ENCODE results near the gene LGMN.

The LGMN gene

DNA sequence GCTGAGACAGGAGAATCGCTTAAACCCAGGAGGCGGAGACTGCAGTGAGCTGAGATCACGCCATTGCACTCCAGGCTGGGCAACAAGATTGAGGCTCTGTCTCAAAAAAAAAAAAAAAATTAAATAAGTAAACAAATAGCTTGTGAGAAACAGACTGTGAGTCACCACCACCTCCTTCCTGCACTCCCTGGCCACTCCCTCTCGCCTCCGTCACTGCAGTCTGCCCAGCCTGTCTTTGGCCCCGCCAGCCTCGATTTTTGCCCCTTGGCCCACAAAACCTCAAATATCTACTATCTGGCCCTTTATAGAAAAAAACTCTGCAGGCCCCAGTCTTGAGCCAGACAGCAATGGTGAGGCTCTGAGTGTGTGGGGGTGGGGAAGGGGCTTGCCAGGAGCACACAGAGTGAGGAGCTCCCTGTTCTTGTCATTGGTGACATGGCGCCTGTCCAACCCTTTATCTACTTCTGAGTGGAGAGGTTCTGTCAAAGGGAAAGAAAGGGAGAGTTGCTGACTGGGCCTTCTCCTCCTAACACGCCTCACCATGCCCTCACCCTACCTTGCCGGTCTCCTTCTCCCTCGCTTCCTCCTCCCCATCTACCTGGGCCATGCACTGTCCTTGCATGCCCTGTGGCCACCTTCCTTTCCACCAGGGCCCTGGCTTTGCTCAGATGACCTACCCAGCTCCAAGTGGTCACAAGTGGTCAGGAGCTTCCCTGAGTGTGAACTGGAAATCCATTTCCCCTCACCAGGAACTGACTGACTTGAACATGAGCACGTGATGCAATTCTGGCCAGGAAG, 22.1 kb downstream of the LGMN start:
- no peak for DNase-seq (ENCODE audit: low read depth, low spot score)

DNA sequence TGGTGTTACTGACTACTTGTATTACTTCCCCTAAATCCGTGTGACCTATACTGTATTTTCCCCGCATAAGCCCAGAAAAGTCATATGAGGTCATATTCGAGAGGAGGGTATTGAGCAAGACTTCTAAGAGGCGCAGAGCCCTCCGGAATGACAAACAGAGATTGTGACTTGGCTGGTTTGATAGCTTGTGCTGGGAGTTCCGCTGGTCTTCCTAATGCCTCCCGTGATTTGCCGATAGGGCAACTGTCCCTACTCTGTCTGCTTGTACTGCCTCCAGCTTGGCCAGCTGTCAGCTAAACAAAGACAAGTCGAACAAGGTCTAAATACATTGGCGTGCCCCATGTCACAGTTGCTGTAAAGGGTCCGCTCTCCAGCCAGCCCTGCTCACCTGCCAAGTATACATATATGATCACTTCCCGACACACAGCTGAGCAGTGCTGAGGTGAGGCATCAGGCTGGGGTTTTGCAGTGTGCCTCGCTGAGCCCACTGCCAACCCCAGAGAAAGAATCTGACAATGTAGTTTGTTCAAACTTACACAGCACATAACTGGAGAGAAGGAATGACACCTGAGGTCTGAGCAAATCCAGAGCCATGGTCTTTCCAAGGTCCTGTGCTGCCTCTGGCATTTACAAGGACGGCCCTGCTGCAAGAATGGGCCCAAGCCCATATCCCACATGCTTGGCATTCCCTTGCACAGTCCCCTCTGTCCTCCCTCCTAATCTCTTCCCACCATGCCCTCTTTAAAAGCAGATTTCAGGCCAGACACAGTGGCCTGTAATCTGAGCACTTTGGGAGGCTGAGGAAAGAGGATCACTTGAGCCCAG, 23.7 kb downstream of the LGMN start:
- no peak for DNase-seq (ENCODE audit: low read depth, low spot score)

DNA sequence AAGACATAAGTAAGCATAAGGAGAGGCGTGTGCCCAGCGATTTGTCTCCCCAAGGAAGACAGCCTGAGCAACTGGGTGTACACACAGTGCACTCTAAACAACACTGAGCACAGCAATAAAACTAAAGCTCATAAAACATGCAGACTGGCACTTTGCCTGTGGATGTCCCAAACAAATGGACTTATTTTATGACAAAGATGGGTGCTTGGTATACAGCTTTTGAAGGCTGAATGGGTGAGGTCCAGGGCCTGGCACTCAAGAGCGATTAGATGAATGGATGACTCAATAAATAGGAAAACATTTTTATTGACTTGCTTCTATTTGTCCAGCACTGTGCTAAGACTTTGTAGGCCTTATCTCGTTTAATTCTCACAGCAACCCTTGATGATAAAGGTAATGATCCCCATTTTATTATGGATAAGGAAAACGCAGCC, 28.5 kb downstream of the LGMN start:
- no peak for DNase-seq (ENCODE audit: low read depth, low spot score)

DNA sequence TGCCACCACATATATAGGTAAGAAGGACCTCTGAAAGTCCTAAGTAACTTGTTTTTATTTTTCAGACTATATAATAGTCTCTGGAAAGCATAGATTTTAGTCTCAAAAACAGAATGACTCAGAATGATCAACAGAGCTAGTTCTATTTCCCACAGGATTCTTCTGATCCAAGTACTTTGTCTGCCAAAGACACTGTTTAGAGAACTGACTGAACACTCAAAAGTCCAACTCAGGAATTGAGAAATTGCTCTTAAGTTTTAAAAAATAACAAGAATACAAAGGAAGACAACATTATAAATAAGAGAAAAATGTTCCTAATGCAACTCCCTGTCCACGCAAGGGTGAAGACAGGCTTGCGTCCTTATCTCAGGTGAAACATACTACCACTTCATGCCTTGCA, 29.0 kb downstream of the LGMN start:
- no peak for DNase-seq (ENCODE audit: low read depth, low spot score)

DNA sequence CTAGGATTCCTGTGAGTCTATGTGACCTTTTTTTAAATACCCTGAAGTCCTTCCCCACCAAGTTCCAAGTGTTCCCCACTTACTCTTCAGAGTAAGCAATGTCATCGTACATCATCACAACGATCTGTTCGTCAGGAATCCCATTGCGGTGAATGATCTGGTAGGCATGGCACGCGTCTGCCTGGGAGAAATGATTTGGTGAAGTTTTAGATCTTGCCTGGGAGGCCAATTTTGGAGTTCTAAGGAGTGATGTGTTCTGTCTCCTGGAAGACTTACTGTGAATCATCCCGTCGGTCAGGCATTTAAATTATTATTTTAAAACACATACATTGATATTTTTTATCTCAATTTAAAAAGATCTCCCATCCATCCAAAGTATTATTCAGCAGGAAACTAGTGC, 29.8 kb downstream of the LGMN start:
- no peak for DNase-seq (ENCODE audit: low read depth, low spot score)

DNA sequence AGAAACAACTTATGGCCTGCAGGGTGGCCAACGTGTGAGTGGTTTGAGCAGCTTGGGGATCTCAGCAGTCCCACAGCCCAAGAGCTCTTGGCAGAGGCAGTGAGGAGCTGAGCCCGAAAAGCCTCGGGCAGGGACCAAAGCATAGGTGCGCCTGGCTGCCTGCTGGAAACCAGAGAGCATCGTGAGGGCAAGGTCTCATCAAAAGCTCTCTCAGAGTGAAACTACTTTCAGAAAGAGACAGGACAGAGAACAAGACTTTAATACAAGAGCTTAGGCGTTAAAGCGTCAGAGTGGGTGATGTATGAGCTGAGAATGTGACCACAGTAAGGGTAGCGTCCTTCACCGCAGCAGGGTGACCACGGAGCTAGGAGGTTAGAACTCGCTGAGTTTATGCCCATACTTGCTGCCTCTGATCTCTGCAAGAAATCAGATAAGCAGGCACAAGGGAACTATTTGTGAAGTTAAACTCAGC, 30.8 kb downstream of the LGMN start:
- DNase-seq (ENCODE audit: low read depth, low spot score) = no peak

DNA sequence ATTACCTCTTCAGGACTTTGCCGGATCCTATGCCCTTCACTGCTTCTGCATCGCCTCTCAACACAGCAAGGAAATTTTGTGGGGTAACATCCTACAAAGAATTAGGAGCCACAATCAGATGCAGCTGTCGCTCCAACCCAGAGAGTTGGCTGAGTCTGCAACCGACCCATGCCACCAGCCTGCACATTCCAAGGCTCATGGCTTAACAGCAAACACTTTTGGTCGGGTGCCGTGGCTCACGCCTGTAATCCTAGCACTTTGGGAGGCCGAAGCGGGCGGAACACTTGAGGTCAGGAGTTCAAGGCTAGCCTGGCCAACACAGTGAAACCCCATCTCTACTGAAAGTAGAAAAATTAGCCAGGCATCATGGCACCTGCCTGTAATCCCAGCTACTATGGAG, 32.3 kb downstream of the LGMN start:
- no peak for DNase-seq (ENCODE audit: low read depth, low spot score)

DNA sequence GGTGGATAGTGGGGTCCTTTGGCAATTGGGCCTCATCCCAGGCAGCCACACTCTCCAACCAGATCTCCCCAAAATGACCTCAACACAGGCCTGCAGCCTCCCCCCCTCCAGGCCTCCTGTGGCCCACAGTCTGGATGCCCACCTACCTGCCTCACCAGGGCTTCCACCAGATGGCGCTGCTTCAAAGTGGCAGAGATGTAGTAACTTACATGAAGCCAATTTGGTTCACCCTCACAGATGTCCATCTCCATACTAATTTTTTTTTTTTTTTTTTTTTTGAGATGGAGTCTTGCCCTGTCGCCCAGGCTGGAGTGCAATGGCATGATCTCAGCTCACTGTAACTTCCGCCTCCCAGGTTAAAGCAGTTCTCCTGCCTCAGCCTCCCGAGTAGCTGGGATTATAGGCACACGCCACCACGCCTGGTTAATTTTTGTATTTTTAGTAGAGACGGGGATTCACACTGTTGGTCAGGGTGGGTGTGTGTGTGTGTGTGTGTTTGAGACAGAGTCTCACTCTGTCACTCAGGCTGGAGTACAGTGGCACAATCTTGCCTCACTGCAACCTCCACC, 33.6 kb downstream of the LGMN start:
- peak; percentile 24 for DNase-seq (ENCODE audit: low read depth, low spot score)

DNA sequence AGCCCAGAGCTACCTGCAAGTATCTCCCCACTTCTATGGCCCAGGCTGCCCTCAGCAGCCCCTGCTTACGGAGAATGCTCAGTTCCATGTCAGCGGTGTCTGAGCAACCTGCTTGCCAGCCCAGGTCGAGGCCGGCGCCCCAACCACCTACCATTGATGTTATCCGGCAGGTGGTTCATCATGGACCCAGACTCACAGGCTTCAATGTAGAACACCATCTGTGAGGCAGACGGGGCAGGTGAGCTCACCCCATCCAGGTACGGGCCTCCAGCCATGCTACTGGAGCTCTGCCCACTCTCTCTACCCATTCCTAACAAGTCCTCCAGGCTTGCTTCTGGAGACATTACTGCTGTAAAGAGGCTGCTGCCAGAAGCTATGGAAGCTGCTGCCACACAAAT, 35.8 kb downstream of the LGMN start:
- no peak for DNase-seq (ENCODE audit: low read depth, low spot score)

DNA sequence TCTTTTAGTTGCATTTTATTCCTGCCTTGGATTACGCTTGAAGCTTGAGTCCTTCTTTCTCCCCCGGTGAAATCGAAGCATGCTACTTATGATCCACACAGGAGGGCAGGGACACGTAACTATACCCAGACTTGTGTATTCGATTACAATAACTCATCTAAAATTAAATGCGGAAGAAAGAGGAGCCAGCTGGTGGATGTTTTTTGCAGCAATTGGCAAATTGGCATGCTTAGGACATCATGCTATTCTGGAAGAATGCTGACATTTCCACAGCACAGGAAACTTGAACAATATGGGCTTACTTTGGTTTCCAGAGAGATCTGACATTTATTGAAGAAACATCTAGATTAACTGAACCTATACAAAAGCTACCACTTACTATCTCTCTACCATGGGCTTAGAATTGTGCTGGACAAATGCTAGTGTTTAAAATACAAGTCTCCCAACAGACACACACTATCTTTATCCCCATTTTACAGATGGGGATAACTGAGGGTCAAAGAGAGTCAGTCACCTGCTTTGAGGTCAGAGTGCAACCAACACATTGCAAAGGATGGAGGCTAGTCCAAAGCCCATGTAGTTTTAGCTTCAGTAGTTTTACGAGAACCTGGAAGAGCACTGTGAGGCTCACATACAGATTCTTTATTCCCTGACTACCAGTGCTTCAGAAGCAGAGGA, 36.3 kb downstream of the LGMN start:
- no peak for DNase-seq (ENCODE audit: low read depth, low spot score)

DNA sequence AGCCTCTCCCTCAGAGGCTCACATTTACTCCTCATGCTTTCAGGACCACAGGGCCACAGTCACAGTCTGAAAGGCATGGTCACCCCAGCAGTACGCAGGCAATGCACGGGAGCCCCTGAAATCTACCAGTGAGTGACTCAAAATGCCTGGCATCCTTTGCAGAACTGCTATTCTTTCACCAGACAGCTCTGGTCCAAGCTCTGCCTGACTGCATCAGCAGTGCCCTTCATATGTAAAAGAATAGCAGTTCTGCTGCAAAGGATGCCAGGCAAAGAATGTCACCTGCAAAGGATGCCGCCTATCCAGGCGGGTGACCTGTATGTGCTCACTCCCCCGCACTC, 38.5 kb downstream of the LGMN start:
- DNase-seq (ENCODE audit: low read depth, low spot score) = no peak

DNA sequence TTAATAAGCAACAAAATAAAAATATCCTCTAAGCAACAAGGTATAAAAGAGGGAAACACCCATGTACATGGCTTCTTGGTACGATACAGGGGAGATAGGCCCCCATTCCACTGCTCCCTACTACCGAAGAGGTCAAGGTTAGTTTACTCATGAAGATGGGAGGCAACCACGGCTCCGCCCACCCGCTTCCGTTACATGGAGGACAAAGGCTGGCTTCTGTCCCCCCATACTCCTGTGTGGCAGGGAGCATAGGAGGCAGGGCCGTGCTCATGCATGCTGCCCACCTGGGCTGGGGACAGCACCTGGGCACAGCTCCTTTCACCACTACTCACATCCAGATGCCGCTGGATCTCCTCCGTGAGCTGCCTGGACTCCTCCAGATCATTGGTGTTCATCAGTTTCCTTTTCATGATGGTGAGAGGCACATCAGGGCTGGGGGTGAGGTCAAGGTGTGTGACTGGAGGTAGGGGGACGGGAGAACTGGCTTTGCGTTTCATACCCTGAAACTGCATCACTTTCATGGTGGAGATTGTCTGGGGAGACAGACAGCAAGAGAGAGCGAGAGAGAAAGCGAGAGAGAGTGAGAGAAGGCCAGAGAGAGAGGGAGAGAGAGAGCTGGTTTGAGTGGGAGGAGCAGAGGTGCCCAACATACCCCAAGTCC, 39.0 kb downstream of the LGMN start:
- no peak for DNase-seq (ENCODE audit: low read depth, low spot score)

DNA sequence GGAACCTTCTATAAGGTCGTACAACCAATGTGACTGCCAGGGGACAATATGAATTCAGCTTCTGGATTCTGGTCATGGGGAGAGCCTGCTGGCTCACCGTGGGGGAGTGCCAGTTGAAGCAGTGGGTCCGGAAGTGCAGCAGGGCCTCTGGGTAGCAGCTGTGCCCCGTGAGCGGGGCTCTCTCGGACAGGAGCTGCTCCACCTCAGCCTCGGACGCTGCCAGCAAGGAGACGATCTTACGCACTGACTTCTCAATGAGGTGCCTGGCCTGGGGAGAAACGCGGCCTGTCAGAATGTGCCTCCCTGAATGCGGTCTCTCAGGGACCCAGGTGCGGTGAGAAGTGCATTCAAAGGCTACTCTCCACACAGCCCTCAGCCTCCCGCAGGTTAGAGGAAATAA, 42.0 kb downstream of the LGMN start:
- DNase-seq (ENCODE audit: low read depth, low spot score) = no peak

DNA sequence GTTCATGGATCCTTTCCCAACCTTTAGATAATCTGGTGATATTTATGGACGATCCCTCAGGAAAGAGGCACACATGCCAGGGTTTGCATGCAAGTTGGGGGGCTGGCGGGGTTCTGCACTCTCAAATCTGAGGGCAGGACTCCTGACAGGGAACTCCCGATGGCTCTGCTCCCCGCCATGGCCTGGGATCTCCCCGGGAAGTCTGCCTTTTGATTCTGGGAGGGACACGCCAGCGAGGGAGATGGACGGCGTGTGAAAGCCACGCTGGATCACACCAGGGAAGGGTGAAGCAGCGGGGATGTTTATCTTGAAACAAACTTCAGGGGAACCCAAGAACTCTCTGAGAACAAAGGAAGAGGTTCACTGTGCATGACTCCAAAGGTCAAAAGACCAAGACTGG, 43.6 kb downstream of the LGMN start:
- DNase-seq (ENCODE audit: low read depth, low spot score) = no peak

DNA sequence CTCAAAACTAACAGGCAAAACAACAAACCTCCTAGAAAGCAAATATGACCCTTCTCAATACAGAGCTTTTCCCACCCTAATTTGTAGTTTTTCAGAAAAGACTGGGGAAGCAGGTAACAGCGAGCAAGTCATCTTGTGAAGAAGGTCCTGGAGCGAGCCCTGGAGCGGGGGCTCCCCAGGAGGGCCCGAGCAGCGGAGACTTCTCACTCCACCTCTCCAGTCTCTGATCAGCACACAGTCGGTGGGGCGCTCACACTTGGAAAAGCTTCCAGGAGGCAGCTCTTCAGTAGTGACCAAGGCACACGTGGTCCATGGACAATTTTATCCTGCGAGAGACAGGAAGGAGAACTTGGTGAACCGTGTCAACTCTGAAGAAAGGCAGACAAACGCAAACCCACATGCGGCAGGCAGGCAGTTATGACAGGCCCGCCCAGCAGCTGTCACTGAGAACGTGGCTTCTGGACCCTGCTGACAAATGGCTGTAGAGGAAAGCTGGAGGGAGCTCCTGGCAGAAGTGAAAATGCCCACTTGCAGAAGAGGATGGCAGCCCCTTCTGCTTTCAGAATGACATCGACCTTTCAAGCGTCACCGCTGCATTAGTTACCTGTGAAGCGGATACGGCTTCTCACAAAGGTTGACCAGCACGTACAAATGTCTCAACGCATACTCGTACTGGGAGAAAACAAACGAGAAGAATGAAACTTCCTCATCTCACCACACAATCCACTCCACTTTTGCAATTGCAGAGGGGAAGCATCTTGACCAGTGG, 44.2 kb downstream of the LGMN start:
- DNase-seq (ENCODE audit: low read depth, low spot score) = no peak

DNA sequence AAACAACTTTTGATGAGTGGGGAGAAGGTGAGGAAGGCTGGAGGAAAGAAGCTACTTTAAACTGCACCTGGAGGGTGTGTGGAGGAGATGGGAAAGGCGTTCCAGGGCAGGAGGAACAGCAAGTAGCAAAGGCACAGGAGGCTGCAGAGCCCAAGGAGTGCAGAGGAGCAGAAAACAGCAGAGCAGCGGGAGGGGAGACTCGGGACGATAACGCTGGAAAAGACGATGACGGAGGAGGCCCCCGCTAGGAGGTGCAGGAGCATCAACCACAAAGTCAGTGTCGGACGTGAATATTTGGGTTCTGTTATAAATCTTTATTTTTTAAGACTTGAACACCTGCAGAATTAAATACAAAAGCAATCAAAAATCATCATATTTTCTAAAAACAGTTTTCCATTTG, 44.9 kb downstream of the LGMN start:
- no peak for DNase-seq (ENCODE audit: low read depth, low spot score)

DNA sequence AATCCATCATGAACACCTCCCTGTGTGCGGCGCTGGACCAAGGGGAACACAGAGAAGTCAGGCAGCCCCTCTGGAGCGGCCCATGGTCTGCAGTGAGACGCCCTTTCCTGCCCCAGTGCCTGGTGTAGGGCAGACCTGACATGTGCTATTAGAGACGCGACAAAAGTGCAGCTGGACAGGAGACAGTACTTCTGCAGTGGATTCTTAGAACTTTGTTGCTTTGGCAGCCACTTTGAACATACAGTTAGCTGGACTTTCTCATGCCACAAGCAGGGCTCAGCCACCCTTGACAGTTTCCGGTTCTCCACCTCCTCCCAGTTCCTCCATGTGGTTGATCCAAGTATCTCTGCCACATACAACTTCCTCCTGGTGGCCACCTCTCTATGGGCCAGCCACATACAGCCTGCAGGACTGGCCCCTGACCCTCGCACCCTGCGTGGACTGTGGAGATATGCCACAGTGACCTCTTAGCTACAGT, 45.9 kb downstream of the LGMN start:
- DNase-seq (ENCODE audit: low read depth, low spot score) = no peak

DNA sequence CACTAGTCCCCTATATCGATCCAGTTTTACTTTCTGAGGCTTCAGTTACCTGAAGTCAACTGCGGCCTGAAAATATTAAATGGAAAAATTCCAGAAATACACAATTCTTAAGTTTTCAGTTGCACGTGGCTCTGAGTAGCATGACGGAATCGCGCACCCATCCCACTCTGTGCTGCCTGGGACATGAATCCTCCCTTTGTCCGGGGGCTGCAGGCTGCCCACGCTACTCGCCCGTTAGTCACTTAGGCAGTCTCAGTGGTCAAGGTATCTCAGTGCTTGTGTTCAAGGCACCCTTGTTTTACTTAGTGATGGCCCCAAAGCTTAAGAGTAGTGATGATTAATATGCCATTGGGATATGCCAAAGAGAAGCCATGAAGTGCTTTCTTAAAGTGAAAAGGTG, 46.6 kb downstream of the LGMN start:
- DNase-seq (ENCODE audit: low read depth, low spot score) = no peak

DNA sequence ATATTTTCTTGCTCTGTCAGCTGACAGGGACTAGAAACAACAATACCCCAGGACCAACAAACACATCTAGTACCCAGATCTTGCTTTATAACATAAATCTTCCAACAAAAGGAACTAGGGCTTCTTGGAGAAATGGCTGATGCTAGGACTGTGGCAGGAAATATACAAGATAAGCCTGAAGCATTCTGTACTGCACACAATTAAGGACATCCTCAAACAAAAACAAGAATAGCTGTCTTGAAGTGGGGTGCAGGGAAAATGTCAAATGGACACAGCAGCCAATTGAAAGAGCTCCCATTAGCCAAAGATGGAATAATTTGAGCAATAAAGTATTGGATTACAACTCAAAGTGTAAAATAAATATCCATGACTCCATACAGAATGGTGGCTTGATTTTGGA, 50.0 kb downstream of the LGMN start:
- DNase-seq (ENCODE audit: low read depth, low spot score) = no peak

DNA sequence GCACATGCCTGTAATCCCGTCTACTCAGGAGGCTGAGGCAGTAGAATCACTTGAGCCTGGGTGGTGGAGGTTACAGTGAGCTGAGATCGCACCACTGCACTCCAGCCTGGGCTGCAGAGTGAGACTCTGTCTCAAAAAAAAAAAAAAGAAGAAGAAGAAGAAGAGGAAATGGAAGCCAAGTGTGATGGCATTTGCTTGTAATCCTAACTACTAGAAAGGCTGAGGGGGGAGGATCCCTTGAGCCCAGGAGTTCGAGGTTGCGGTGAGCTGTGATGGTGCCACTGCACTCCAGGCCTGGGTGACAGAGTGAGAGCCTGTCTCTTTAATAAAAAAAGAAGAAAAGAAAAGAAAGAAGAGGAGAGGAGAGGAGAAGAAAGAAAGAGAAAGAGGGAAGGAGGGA, 52.1 kb downstream of the LGMN start:
- DNase-seq (ENCODE audit: low read depth, low spot score) = no peak

DNA sequence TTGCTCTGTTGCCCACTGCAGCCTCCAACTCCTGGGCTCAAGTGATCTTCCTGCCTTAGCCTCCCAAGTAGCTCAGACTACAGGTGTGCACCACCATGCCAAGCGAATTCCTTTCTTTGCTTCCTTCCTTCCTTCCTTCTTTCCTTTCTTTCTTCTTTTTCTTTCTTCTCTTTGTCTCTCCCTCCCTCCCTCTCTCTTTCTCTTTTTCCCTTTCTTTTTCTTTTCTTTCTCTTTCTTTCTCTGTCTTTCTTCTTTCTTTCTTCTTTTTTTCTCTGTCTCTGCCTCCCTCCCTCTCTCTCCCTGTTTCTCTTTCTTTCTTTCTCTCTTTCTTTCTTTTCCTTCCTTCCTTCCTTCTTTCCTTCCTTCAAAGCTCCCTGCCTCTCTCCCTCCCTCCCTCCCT, 52.9 kb downstream of the LGMN start:
- no peak for DNase-seq (ENCODE audit: low read depth, low spot score)
